HT-29 (cell line): Measurements from ENCODE around the gene HEPN1. TPM values are rescaled to one million over a fixed set of nuclear protein-coding genes. Genes with fewer than 3 reads are reported as not detected.

Experiments used
- DNase-seq: peaks from one replicate; pipeline ENCODE4 v3.0.0-alpha.2; 2015; ENCODE audit warnings: low spot score
- total RNA-seq: library from RNA; depleted of rRNA; stranded (reverse); fragments of >200 nt; shearing (Covaris generic); gene quantifications from 2 replicates; pipeline ENCODE4 v1.2.3, GENCODE V29; 2014; rRNA removed

HEPN1 gene
- total RNA-seq, result not detected in 2 replicates

DNA sequence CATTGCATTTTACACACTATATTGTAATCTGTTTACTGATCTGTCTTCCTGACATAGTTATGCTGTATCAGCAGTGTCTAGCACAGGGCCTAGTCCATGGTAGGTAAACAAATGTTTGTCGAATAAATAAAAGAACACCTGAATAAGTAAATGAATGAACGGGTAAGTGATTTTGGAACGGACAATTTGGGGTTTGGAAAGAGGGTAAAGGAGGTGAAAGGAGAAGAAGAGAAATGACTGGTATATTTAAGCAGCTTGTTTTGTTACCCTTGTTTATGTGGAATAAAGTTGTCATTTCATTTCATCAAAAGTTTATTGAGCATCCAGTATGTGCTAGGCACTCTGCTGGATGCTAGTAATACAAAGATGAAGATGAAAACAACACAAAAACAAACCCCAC, at the start of gene HEPN1:
Gene HEPN1 (plus strand): TSS at position 301 of the 400 bp plus-strand sequence.
- DNase-seq, result no peak

- DNase-seq, result no peak
Measured at GRCh38 chr11:124869331-124869730, 49.7 kb upstream of the HEPN1 start.

DNA sequence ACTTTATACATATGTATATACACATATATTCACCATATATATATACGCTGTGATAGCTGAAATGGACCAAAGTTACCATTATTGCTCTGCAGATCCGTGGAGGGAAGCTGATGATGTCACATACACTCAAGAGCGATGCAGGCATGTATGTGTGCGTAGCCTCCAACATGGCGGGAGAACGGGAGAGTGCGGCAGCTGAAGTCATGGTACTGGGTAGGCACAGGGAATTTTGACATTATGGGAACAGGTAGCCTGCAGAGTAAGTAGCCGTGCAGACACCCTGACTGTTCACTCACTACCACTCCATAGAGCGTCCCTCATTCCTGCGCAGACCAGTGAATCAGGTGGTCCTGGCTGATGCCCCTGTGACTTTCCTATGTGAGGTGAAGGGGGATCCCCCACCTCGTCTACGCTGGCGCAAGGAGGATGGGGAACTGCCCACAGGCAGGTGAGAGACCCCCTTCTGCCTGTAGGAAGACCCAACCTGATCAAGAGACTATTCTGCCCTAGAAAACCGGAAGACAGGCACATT, 49.1 kb upstream of the HEPN1 start:
- no peak for DNase-seq

- DNase-seq, result no peak
Measured at GRCh38 chr11:124870430-124870829, 48.6 kb upstream of the HEPN1 start.

DNA sequence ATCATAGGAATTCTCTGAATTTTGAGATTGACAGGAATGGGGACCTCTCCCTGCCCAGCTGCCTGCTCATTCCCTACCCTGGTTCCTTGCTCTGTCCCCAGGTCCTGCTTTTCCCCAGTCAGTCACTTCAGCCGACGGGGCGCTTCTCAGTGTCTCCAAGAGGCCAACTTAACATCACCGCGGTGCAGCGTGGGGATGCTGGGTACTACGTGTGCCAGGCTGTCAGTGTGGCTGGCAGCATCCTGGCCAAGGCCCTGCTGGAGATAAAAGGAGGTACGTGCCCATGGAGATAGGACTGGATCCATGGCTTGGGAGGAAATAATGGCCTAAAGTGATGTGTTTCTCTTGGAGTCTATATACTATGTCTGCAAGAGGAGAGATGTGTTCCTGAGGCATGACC, 46.8 kb upstream of the HEPN1 start:
- DNase-seq, result no peak

DNA sequence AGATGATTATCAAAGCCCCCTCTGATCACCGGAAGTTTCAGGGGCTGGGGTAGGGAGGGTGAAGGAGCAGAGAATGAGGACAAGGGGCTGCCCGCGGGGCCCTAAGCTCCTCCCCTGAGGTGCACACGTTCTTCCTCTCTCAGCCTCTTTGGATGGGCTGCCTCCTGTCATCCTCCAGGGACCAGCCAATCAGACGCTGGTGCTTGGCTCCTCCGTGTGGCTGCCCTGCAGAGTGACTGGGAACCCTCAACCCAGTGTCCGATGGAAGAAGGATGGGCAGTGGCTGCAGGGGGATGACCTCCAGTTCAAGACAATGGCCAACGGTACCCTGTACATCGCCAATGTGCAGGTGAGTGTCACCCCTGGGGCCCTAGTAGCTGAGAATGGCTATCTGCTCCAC, 46.3 kb upstream of the HEPN1 start:
- no peak for DNase-seq

DNA sequence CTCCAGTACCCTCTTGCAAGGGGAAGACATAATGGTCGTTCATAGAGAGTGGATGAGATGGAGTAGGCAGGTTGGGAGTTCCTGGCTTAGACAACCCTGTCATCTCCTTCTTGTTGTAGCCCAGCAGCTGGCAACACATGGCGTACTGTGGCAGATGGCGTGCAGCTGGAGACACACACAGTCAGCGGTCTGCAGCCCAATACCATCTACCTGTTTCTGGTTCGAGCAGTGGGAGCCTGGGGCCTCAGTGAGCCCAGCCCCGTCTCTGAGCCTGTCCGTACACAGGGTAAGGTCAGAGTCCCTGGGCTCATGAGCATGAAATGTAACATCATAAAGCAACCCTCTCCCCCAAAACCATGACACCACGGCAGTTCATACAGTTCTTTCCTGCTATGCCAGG, 45.1 kb upstream of the HEPN1 start:
- no peak for DNase-seq

DNA sequence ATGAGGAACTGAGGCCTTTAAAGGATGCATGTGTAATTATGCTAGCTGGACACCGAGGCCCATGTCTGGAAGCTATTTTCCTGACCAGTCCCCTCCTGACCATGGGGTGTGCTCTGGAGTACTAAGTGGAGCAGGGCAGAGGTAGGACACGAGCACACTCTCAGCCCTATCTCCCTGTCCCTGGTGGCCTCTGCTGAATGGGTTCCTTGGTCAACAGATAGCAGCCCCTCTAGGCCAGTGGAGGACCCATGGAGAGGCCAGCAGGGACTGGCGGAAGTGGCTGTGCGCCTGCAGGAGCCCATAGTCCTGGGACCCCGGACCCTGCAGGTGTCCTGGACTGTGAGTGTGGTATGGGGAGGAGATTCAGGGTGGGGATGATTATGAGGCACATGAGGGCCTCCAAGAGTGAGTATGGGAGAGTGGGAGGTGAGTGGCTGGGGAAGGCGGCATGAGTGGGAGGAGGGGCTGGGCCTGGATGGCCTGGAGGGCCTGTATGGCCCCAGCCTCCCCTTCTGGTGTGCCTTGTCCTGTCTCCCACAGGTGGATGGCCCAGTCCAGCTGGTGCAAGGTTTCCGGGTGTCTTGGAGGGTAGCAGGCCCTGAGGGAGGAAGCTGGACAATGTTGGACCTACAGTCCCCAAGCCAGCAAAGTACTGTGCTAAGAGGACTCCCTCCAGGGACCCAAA, 44.3 kb upstream of the HEPN1 start:
- no peak for DNase-seq

- DNase-seq, result no peak
Measured at GRCh38 chr11:124875401-124875800, 43.6 kb upstream of the HEPN1 start.

GRCh38 chr11:124875943-124876817, 42.9 kb upstream of the HEPN1 start:
- DNase-seq, result peak; percentile 86

GRCh38 chr11:124876818-124877630, 42.0 kb upstream of the HEPN1 start:
- no peak for DNase-seq

GRCh38 chr11:124877631-124877909, 41.5 kb upstream of the HEPN1 start:
- DNase-seq, result no peak

- DNase-seq, result no peak
Measured at GRCh38 chr11:124877910-124878758, 40.9 kb upstream of the HEPN1 start.

- no peak for DNase-seq
Measured at GRCh38 chr11:124878759-124879492, 40.1 kb upstream of the HEPN1 start.

DNA sequence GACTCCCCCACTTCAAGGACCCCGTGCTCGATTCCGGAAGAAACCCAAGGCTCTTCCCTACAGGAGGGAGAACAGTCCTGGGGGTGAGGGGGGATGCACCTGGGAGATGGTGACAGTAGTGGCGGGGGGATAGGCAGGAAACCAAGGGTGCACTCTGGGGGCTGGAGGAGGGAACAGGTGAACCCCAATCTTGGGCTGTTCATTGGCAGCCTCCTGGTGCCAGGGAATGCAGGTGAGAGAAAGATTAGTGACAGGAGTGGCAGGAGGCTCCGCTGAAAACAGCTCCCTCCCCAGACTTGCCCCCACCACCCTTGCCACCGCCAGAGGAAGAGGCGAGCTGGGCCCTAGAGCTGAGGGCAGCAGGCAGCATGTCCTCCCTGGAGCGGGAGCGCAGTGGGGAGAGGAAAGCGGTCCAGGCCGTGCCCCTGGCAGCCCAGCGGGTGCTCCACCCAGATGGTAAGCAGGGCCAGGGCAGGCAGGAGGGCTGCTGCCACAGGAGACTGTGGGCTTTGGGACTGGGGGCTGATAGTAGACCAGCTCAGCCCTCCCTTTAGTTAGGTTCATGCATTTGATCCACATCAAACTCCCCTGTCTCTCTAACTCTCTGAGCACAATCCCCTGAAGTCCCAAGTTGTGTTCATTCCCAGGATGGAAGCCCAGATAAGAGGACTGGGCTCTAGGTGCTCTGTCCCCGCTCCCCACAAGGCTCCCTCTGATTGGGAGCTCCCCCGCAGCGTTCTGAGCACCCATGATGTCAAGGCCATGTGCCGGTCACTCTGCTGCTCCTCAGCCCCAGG, 39.4 kb upstream of the HEPN1 start:
- DNase-seq, result no peak

GRCh38 chr11:124880290-124880611, 38.8 kb upstream of the HEPN1 start:
- DNase-seq, result no peak

GRCh38 chr11:124880958-124881357, 38.1 kb upstream of the HEPN1 start:
- no peak for DNase-seq

- DNase-seq, result no peak
Measured at GRCh38 chr11:124882339-124883071, 36.5 kb upstream of the HEPN1 start.

- DNase-seq, result no peak
Measured at GRCh38 chr11:124884340-124884739, 34.7 kb upstream of the HEPN1 start.
